ENCODE measurements around the gene PLAAT4.
A peak's percentile ranks its signal among the peaks of the same experiment; 100 is the strongest.
"Not testable (repeated sequence)": the region's sequence is repeated elsewhere in the genome, so short reads cannot be mapped to it uniquely, and the experiment has no call there.

Gene PLAAT4

GRCh38 chr11:63547061-63547460 is 10.5 kb downstream of the PLAAT4 start:
- DNase-seq, result no peak

GRCh38 chr11:63548178-63548577 is 11.6 kb downstream of the PLAAT4 start:
- no peak for DNase-seq

DNA sequence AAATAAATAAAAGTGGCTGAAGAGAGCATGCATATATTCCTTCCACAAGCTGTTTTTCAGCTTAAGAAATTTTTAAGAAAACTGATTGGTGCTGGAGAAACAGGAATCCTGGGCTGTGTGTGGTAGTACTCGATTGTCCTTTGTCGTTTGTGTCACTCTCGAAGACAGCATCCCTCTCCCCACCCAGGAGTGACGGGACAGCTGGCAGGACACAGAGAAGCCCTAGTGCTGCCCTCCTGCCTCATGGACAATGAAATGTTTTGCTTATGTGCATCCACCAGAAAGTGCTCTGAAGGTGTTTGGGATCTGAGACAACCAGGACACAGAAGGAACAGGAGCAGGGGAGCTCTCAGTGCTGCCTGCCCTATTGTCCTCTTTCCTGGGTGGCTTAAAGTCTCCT is 12.8 kb downstream of the PLAAT4 start:
- DNase-seq, result no peak

DNA sequence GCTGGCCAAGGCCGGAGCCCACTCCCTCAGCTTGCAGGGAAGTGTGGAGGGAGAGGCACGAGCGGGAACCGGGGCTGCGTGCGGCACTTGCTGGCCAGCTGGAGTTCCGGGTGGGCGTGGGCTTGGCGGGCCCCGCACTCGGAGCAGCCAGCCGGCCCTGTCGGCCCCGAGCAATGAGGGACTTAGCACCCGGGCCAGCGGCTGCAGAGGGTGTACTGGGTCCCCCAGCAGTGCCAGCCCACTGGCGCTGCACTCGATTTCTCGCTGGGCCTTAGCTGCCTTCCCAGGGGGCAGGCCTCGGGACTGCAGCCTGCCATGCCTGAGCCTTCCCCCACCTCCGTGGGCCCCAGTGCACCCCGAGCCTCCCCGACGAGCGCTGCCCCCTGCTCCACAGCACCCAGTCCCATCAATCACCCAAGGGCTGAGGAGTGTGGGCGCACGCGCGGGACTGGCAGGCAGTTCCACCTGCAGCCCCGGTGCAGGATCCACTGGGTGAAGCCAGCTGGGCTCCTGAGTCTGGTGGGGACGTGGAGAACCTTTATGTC is 13.6 kb downstream of the PLAAT4 start:
- not testable (repeated sequence) for DNase-seq

GRCh38 chr11:63551091-63551888 is 14.7 kb downstream of the PLAAT4 start:
- no peak for DNase-seq

- no peak for DNase-seq
These were observed 15.3 kb downstream of the PLAAT4 start for GRCh38 chr11:63551889-63552266.

DNA sequence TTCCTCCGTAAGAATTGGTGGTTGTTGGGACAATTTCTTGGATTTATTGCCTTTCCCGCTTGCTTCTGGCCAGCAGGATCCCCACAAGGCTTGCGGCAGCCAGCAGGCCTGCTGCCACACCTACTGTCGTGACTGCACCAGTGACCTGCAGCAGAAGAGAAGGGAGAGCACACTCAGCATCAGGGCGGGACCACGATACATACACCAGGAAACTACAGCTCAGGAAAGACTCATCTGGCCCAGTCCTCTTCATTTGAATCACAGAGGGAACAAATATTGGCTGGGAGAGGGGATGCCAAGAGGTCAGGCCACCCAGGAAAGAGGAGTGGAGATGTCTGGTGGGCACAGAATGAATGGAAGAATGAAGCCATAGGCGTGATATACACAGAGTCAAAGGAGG is 16.3 kb downstream of the PLAAT4 start:
- DNase-seq, result no peak

GRCh38 chr11:63553759-63554158 is 17.2 kb downstream of the PLAAT4 start:
- peak; percentile 32 for DNase-seq

DNA sequence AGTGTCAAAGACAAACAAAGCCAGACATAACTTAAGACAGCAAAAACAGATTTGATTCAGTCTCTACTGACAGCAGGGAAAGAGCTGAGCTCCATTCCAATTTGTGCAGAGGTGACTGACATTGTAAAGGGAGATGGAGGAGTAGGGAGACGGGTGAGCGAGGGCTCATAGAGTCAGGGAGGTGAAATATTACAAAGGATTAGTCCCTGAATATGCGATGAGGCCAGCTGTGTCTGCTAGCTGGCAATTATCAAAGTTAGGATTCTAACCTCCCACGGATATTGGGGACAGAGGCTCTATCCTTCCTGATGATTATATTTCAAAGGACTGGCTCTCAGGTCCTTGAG is 18.2 kb downstream of the PLAAT4 start:
- no peak for DNase-seq

- DNase-seq, result peak; percentile 2
These were observed 19.9 kb downstream of the PLAAT4 start for GRCh38 chr11:63556404-63557013.

DNA sequence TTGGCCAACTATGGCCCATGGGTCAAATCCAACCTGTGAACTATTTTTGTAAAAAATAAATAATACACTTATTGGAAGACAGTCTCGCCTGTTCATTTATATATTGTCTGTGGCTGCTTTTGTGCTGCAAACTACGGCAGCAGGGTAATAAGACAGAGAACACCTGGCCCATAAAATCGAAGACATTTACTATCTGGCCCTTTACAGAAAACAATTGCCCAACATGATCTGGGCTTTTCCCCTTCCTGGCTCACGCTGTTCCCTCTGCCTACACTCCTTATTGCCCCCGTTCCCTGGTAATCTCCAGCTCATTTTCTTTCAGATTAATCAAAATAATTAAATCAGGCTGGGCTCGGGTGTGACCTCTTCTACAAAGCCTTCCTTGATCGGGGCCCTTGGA is 21.0 kb downstream of the PLAAT4 start:
- peak; percentile 0 for DNase-seq

- peak; percentile 1 for DNase-seq
These were observed 22.0 kb downstream of the PLAAT4 start for GRCh38 chr11:63558459-63559157.

DNA sequence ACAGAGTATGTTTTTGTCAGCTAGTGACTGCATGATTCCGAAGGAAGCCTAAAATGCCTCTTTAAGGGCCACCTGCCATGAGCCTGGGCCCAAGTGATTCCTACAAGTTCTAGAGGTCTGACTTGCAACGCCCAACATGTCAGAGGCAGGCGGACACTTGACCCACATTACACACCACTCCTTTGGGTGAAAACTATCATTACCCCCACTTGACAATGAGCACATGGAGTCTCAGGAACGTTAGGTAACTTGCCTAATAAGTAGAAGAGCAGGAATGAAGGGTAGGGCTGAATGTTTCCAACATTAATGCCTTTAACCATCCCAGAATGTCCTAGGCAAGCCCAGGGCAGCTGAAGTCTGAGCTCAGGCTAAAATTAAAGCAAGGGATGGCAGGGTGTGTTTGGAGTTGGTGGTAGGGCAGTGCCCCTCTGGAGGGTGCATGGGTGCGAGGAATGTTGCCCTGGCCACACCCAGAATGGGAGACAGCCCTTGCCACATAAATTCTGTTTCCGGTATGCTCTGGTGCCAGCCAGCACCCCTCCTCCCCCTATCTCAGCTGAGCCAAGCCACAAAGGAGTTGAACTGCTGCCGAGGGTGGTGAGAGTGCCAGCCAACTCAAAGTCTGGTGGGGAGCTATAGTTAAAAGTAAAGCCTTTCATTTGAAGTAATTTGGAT is 24.0 kb downstream of the PLAAT4 start:
- peak; percentile 9 for DNase-seq

DNA sequence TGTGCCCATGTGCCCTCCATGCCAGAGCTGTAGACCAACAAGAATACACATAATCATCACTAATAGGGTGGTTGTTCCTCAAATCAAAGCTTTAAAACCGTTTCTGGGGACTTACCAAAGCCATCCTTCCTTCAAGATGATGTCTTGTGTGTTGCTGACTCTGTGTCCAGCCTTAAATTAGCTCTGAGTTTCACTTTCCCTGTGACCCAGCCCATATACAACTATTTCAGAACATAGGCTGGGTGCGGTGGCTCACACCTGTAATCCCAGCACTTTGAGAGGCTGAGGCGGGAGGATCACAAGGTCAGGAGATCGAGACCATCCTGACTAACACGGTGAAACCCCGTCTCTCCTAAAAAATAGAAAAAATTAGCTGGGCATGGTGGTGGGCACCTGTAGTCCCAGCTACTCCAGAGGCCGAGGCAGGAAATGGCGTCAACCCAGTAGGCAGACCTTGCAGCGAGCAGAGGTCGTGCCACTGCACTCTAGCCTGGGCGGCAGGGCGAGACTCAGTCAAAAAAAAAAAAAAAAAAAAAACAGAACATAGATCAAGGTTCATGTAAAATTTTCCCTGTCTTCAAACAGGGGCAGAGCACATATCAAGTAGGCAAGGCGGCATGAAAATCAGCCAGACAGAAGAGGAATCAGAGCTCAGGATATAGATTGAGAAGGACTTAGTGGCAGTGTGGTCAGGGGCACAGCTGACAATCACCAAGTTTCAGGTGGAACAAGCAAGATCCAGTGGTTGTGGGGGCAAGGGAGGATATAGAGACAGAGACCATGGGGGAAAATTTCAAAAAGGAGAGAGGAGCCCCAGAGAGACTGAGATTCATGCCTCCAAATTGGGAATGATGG is 26.8 kb downstream of the PLAAT4 start, which contains the start of gene PLAAT2:
Gene PLAAT2, minus strand, starts transcription at position 179 of the 855 bp plus-strand sequence. Its CDS starts 55 bp downstream, at position 124.
- DNase-seq, result no peak

DNA sequence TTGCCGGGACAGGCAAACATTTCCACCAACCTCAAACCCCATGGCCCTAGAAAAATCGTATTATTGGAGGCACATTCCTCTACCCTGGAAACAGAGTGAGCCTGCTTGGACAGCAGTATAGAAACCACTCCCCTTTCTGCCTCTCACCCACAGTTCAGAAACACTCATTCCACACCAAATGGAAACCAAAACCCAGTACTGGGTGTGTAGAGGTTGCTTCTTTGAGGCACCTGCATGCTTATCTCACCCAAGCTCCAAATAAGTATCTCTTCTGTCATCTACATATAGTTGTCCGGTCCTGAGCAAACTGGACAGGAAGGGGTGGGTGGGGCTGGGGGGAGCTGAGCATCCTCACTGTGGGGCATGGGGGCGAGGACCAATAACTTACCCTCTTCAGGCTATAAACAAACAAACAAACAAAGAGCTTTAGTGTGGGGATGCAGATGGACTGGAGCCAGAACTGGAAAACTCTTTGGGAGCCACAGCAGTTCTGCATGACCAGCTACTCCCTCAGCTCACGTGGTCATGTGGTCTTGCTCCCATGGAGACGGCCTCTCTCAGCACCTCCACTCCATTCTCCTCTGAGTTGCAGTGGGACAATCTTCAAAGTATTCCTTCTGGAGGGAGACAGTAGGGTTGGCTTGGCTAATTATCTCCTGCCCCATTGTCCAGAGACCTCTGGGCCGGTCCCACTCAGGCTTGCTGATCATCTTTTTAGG is 27.6 kb downstream of the PLAAT4 start:
- DNase-seq, result no peak

- DNase-seq, result no peak
These were observed 28.3 kb downstream of the PLAAT4 start for GRCh38 chr11:63564784-63565350.

- peak; percentile 41 for DNase-seq
These were observed 30.6 kb downstream of the PLAAT4 start for GRCh38 chr11:63567044-63567840.

GRCh38 chr11:63569570-63569969 is 33.0 kb downstream of the PLAAT4 start:
- DNase-seq, result no peak

- no peak for DNase-seq
These were observed 35.5 kb downstream of the PLAAT4 start for GRCh38 chr11:63572026-63572688.

All from activated CD4-positive, alpha-beta T cell treated with anti-CD3 and anti-CD28 coated beads for 1 hour (primary cell).